HG03039 (cell line): ENCODE measurements around the gene ERCC4.
A peak's percentile ranks its signal among the peaks of the same experiment; 100 is the strongest.

Experiments used
- ATAC-seq: cut with Tn5 transposase; IDR thresholded peaks from one replicate; pipeline ENCODE4 v1.9.1; 2021; ENCODE audit warnings: mild to moderate bottlenecking, moderate library complexity; ENCODE audit not compliant: unreplicated experiment

Gene ERCC4

GRCh38 chr16:13992322-13992721 lies 72.4 kb downstream of the ERCC4 start:
- no peak for ATAC-seq

GRCh38 chr16:13992976-13993375 lies 73.0 kb downstream of the ERCC4 start:
- ATAC-seq, result no peak

- no peak for ATAC-seq
Observed at GRCh38 chr16:13994239-13995106, 74.5 kb downstream of the ERCC4 start.

DNA sequence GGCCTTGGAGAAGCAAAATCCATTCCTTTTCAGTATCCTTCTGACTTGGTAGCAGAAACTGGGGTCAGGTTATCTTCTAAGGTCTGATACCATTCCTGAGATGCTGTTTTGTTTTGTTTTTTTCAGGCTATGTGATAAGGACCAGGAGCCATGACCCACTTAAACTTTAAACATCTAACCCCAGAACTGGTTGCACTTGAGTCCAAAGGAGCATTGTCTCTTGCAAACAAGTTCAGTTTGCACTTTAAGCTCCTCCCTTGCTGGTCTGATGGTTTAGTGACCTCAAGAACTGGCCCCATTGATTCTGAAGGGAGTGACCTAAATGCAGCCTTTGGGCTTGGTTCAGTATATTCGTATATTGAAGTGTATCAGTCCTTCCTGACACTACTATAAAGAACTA lies 75.2 kb downstream of the ERCC4 start:
- no peak for ATAC-seq

- ATAC-seq, result no peak
Observed at GRCh38 chr16:13996778-13997288, 76.9 kb downstream of the ERCC4 start.

DNA sequence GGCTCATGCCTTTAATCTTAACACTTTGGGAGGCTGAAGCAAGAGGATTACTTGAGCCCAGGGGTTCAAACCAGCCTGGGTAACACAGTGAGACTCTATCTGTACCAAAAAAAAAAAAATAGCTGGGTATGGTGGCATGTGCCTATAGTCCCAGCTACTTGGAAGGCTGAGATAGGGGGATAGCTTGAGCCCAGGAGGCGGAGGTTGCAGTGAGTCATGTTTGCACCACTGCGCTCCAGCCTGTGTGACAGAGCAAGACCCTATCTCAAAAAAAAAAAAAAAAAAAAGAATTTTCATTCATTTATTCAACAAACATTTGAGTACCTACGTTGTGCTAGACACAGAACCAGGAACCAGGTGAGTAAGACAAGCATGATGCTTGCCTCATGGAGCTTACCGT lies 77.6 kb downstream of the ERCC4 start:
- no peak for ATAC-seq

DNA sequence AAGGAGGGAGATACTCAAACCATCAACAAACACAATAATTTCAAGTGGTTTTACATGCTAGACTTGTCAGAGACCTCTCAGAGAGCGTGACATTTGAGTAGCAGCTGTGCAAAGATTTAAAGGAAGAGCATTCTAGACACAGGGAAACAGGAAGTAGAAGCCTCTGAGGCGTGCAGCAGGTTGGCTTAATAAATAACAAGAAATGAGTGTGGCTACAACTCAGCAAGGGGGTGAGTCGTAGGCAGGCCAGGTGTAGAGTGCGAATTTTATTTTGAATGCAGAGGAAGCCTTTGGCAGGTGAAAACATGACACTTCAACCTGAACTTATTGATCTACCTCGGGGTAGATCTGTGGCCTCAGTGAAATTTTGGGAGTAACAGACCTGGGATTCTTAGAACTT lies 78.0 kb downstream of the ERCC4 start:
- ATAC-seq, result peak; percentile 64

DNA sequence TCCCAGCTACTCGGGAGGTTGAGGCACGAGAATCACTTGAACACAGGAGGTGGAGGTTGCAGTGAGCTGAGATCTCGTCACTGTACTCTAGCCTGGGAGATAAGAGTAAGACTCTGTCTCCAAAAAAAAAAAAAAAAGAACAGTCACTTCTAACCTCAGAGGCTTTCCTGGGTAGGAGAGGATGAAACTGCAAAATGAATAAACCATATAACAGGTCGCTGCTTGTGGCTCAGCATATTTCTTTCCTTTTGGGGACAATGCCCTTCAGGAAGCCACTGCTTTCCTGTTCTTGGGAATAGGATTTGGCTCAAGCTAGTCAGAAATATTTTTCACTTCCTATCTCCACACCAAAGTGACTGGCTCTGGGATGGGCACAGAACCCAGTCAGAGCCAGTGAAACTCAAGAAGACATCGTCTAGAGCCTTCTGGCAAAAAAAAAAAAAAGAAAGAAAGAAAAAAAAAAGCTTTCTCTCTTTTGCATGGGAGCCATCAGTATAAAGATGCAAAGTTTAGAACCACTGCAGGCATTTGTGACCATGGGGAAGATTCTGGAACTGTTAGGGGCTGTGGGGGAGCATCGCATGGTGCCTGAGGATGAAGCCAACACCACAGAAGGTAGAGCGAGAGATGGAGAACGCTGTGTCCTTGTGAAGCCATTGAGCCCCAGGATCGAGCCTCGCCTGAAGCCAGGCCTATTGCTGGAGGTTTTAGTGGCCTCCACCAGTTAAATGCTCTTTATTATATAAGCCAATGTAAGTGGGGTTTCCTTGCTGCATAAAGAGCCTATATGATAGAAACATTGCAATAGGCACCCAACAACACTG lies 79.3 kb downstream of the ERCC4 start:
- no peak for ATAC-seq

GRCh38 chr16:13999895-14000425 lies 80.0 kb downstream of the ERCC4 start:
- no peak for ATAC-seq

DNA sequence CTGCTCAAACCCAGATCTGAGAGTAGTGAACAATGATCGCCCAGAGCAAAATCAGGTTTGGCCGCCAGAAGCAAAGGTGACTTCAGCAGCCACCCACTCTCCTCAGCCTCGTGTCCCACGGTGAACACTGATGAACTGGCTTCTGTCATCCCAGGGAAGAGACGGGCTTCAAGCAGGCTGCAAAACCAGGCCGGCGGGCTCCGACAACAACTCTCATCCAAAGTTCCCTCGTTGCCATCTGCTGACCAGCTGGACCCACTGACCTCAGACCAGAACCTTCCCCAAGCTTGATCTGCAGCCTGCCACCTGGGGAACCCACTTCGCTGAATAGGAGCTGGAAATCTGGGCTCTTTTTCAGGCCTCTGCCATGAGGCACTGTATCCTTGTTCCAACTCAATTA lies 81.6 kb downstream of the ERCC4 start:
- ATAC-seq, result no peak
